Activated gamma-delta T cell treated with anti-CD3 and anti-CD28 coated beads, Interleukin-2, amount 50 U/mL, for 16 hours (primary cell): ENCODE results near the gene SGIP1.

Source experiments
- DNase-seq: peaks from one replicate; pipeline ENCODE4 v3.0.0-alpha.2; 2020; ENCODE audit warnings: low read depth

SGIP1 gene

GRCh38 chr1:66606362-66607065, 72.6 kb downstream of the SGIP1 start:
- no peak for DNase-seq

GRCh38 chr1:66607458-66607857, 73.5 kb downstream of the SGIP1 start:
- no peak for DNase-seq

GRCh38 chr1:66613187-66613586, 79.2 kb downstream of the SGIP1 start:
- DNase-seq, result no peak

- DNase-seq, result no peak
Measured at GRCh38 chr1:66617362-66618184, 83.6 kb downstream of the SGIP1 start.

GRCh38 chr1:66618390-66618789, 84.4 kb downstream of the SGIP1 start:
- no peak for DNase-seq

GRCh38 chr1:66623812-66624211, 89.9 kb downstream of the SGIP1 start:
- DNase-seq, result no peak

GRCh38 chr1:66624412-66625060, 90.6 kb downstream of the SGIP1 start:
- DNase-seq, result no peak

- DNase-seq, result no peak
Measured at GRCh38 chr1:66626261-66626660, 92.3 kb downstream of the SGIP1 start.

GRCh38 chr1:66628926-66629325, 95.0 kb downstream of the SGIP1 start:
- no peak for DNase-seq

- DNase-seq, result no peak
Measured at GRCh38 chr1:66633159-66633558, 99.2 kb downstream of the SGIP1 start.

GRCh38 chr1:66637146-66637545, 103.2 kb downstream of the SGIP1 start:
- no peak for DNase-seq

- DNase-seq, result no peak
Measured at GRCh38 chr1:66641891-66642473, 108.0 kb downstream of the SGIP1 start.

- DNase-seq, result no peak
Measured at GRCh38 chr1:66642992-66643391, 109.0 kb downstream of the SGIP1 start.

GRCh38 chr1:66644331-66644730, 110.4 kb downstream of the SGIP1 start:
- DNase-seq, result no peak

GRCh38 chr1:66648901-66649595, 115.1 kb downstream of the SGIP1 start:
- no peak for DNase-seq

- no peak for DNase-seq
Measured at GRCh38 chr1:66652556-66652955, 118.6 kb downstream of the SGIP1 start.

GRCh38 chr1:66654643-66655042, 120.7 kb downstream of the SGIP1 start:
- DNase-seq, result no peak

GRCh38 chr1:66671455-66671854, 137.5 kb downstream of the SGIP1 start:
- no peak for DNase-seq

GRCh38 chr1:66676613-66677298, 142.8 kb downstream of the SGIP1 start:
- DNase-seq, result no peak

- DNase-seq, result no peak
Measured at GRCh38 chr1:66678146-66678545, 144.2 kb downstream of the SGIP1 start.

- no peak for DNase-seq
Measured at GRCh38 chr1:66679140-66679539, 145.2 kb downstream of the SGIP1 start.
